Lung microvascular endothelial cell (primary cell): Measurements from ENCODE around the gene TLL1. TPM values are rescaled to one million over a fixed set of nuclear protein-coding genes. Genes with fewer than 3 reads are reported as not detected.

Experiments used
- DNase-seq, 2 donors: peaks; one replicate each; pipeline versions ENCODE4 v3.0.0 to v3.0.0-alpha.2; 2010; ENCODE audit warnings: low read depth in 2 of 2
- total RNA-seq: library from RNA; depleted of rRNA; stranded (reverse); fragments of >200 nt; gene quantifications from 2 replicates; pipeline ENCODE4 v1.2.1, GENCODE V29; 2014

The TLL1 gene
- total RNA-seq, 1 donor from 2014 or later, result 37.7 TPM

GRCh38 chr4:165879641-165880040 is 6.6 kb downstream of the TLL1 start:
- no peak for DNase-seq

- DNase-seq, result no peak
Measured at GRCh38 chr4:165894159-165894558, 21.1 kb downstream of the TLL1 start.

- DNase-seq, result peak; percentile 51 to 52
Measured at GRCh38 chr4:165905405-165906027, 32.5 kb downstream of the TLL1 start.

DNA sequence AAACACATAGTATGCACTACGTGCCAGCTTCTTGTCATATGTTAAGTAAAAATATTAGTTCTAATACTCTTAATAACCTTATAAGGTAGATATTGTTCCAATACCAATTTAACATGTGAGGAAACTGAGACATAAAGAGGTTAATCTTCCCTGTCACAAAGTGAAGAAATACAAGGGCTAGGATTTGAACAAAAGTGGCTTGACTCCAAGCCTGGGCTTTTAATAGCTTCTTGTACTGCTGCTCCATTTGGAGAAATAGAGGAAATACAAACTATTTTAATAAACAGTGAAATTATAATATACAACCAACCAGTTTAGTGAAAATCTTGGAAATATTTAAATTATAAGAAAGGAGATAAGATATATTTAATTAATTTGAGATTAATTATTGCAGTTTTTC is 33.2 kb downstream of the TLL1 start:
- DNase-seq, result peak; percentile 6 to 27

GRCh38 chr4:165909947-165910346 is 36.9 kb downstream of the TLL1 start:
- peak in 1 of 2 donors; percentile 27 for DNase-seq

- DNase-seq, result no peak
Measured at GRCh38 chr4:165915215-165915614, 42.2 kb downstream of the TLL1 start.

- DNase-seq, result no peak
Measured at GRCh38 chr4:165921546-165921945, 48.5 kb downstream of the TLL1 start.

DNA sequence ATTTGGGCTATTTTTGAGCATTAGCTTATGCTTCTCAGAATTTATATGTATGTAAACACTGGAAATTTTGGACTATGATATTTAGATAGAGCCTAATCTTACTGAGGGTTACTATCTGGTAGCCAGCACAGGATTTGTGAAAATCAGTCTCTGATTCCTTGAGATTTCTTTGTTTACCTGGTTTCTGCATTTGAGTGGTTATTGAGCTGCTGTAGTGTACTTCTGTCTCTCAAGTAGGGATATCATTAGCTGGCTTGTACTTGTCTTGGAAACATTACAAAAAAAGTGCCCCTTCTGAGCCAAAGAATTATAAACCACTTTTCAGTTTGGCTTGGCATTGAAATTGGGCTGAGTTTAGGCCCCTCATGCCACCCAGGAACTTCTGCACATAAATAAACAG is 49.7 kb downstream of the TLL1 start:
- DNase-seq, result no peak

- peak in 1 of 2 donors; percentile 19 for DNase-seq
Measured at GRCh38 chr4:165926307-165926706, 53.3 kb downstream of the TLL1 start.

- DNase-seq, result no peak
Measured at GRCh38 chr4:165927366-165927765, 54.3 kb downstream of the TLL1 start.

- DNase-seq, result no peak
Measured at GRCh38 chr4:165927815-165928214, 54.8 kb downstream of the TLL1 start.

- DNase-seq, result no peak
Measured at GRCh38 chr4:165928601-165929000, 55.6 kb downstream of the TLL1 start.

DNA sequence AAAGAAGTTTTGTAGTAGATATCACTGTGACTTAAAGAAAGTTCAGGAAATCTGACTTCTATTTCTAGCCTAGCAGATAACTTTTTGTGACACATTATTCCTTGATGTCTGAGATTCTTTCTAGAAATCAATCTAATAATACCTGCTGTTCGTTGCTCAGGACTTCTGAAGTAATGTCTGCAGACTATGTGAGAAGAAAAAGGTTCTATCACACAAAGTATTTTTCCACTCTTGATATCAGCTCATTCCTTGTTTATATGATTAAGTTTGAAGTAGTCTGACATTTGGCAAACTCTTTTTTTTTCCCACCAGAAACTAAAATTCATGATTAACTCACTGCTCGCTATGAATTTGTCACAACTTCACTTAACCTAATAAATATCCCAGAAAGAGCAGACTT is 56.6 kb downstream of the TLL1 start:
- DNase-seq, result no peak

- DNase-seq, result no peak
Measured at GRCh38 chr4:165931741-165932140, 58.7 kb downstream of the TLL1 start.

DNA sequence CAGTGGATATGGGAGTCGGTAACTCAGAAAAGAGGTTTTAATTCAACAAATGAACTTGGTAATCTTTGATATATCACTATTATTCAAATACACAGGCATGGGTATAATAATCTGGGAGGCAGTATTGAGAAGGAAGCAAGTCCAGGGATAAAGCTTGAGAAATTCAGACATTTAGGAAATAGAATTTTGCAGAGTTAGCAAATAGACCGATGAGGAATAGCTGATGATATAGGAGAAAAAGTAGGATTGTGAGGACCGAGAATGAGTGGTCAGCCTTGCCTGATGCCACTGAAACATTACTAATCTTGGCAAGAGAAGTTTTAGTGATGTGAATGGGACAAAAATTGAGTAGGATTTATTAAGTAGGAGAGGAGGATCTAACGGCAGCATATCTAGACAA is 71.9 kb downstream of the TLL1 start:
- no peak for DNase-seq

DNA sequence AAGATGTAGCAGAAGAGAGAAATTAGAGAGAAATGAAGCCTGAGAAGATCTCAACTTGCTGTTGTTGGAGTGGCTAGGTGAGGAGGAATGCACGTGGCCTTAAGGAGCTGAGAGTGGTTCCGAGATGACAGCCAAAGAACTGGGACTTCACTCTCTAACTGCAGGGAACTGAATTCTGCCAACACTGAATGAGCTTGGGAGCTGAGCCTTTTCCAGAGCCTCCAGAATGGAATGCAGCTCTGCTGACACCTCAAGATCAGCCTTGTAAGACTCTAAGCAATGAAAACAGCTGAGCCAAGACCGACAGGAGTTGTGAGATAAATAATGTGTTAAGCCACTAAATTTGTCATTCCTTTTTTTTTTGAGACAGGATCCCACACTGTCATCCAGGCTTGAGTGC is 73.0 kb downstream of the TLL1 start:
- no peak for DNase-seq

- no peak for DNase-seq
Measured at GRCh38 chr4:165947019-165947418, 74.0 kb downstream of the TLL1 start.

GRCh38 chr4:165953181-165953580 is 80.1 kb downstream of the TLL1 start:
- DNase-seq, result no peak

GRCh38 chr4:165963621-165964020 is 90.6 kb downstream of the TLL1 start:
- no peak for DNase-seq

DNA sequence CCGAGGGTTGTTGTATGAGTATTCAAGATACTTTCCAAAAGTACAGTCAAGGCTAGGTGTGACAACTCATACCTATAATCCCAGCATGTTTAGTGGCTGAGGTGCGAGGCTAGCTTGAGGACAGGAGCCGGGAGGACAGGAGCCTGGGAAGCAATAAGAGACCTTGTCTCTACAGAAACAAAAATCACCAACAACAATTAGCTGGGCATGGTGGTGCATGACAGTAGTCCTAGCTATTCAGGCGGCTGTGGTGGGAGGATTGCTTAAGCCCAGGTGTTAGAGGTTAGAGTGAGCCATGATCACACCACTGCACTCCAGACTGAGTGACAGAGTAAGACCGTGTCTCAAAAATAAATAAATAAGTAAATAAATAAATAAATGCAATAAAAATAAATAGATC is 91.6 kb downstream of the TLL1 start:
- DNase-seq, result no peak

GRCh38 chr4:165965503-165965902 is 92.5 kb downstream of the TLL1 start:
- DNase-seq, result no peak

DNA sequence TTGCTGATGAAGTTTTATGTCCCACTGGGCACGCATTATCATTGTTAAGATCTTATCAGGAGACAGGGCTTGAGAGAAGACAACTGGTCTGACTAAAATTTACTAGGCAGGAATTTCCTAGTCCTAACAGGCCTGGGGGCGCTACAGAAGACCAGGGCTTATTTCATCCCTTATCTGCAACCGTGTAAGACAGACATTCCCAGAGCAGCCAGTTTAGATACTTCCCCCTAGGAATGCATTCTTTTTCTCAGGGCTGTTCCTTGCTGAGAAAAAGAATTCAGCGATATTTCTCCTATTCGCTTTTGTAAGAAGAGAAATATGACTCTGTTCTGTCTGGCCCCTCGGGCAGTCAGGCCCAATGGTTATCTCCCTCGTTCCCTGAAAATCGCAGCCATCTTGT is 93.8 kb downstream of the TLL1 start:
- no peak for DNase-seq

- DNase-seq, result no peak
Measured at GRCh38 chr4:165967486-165967885, 94.4 kb downstream of the TLL1 start.
